ENCODE results near the gene OXNAD1. TPM values are rescaled to one million over a fixed set of nuclear protein-coding genes. Genes with fewer than 3 reads are reported as not detected.

The OXNAD1 gene
- total RNA-seq, 1 experiment from 2014 or later: 12.1 TPM

GRCh38 chr3:16349986-16350596, 85.1 kb downstream of the OXNAD1 start:
- no peak overlapping the region for H3K27ac ChIP-seq (ENCODE audit: low read depth, low read length)
- POLR2A ChIA-PET: interaction anchor here (0.6 kb wide), 1 partner anchor 168 kb away, joined by 3 read pairs; no protein-coding TSS in a partner anchor
- ATAC-seq: no peak
- H3K27me3 ChIP-seq (ENCODE audit: insufficient read depth, low read length): no peaks in the 10 kb centered on the region
- TF ChIP-seq CEBPB (IDR thresholded peaks at IDR 0.05; ENCODE audit: low read depth) (no peak), EZH2 (IDR thresholded peaks at IDR 0.05) (no peak), SRF (IDR thresholded peaks at IDR 0.05; ENCODE audit: low read depth) (no peak), YY1 (IDR thresholded peaks at IDR 0.05; ENCODE audit: extremely low read depth, insufficient replicate concordance, low read depth, low read length) (no peak), SP1 (IDR thresholded peaks at IDR 0.05; ENCODE audit: low read depth) (no peak), ZFX (IDR thresholded peaks at IDR 0.05) (no peak), CTCF (IDR thresholded peaks at IDR 0.05 in 2 of 3, conservative IDR thresholded peaks at IDR 0.05 in 1 of 3; ENCODE audit: borderline replicate concordance in 1 of 3, insufficient read depth in 1 of 3, low read depth in 2 of 3, low read length in 2 of 3) (no peak)
- no TSS peak for BruUV-seq (replicated peaks)
- H3K4me2 ChIP-seq (ENCODE audit: low read length): no peak overlapping the region
- no peak for DNase-seq (ENCODE audit: low read depth, low spot score)
- no peaks in the 10 kb centered on the region for H4K20me1 ChIP-seq (ENCODE audit: insufficient read depth)
- H3K9ac ChIP-seq (ENCODE audit: low read length): no peak overlapping the region
- no peaks in the 10 kb centered on the region for H3K9me2 ChIP-seq (ENCODE audit: insufficient read depth)
- no peaks in the 10 kb centered on the region for H3K9me3 ChIP-seq (ENCODE audit: control insufficient read depth in 1 of 2, insufficient read depth in 1 of 2, low read depth in 1 of 2, low read length in 2 of 2)
- no peaks in the 10 kb centered on the region for H3K4me1 ChIP-seq (ENCODE audit: control insufficient read depth in 1 of 2, insufficient read depth in 2 of 2, low read length in 2 of 2)
- H3K79me2 ChIP-seq (ENCODE audit: insufficient read depth, low read length): no peaks in the 10 kb centered on the region
- H3K4me3 ChIP-seq (replicated peaks in 1 of 2; ENCODE audit: low read depth in 1 of 2, low read length in 2 of 2): no peak overlapping the region
- no peak overlapping the region for H2AFZ ChIP-seq (ENCODE audit: low read depth, low read length, poor library complexity, severe bottlenecking)
- no peaks in the 10 kb centered on the region for H3K36me3 ChIP-seq (ENCODE audit: control insufficient read depth in 1 of 2, insufficient read depth in 2 of 2, low read length in 2 of 2)
- RAD21 ChIA-PET (ENCODE audit: low non-redundant PET in 1 of 2, low total read pairs in 2 of 2, uncharacterized antibody in 2 of 2, unreplicated experiment in 2 of 2): no interaction called here
- CTCF ChIA-PET: no interaction called here
- intact Hi-C loops (cut with micrococcal nuclease): no loop called here

All from HCT116 (cell line).